Neural progenitor cell (in vitro differentiated cells): Measurements from ENCODE around the gene DARS1. TPM values are rescaled to one million over a fixed set of nuclear protein-coding genes. Genes with fewer than 3 reads are reported as not detected.

Source experiments
- DNase-seq: peaks from one replicate; pipeline ENCODE4 v3.0.0-alpha.2; 2016; ENCODE audit warnings: low spot score
- H2AFZ ChIP-seq: fragments of 200-600 bp; sonication (generic); replicated peaks from 2 replicates; pipeline ENCODE4 v1.6.1; 2016; ENCODE audit warnings: antibody characterized with exemption
- H3F3A ChIP-seq: fragments of 200-600 bp; sonication (generic); 2 replicates; pipeline ENCODE4 v1.6.1; 2016; ENCODE audit warnings: antibody characterized with exemption, low read depth
- H3K27ac ChIP-seq: fragments of 200-600 bp; sonication (generic); 2 replicates; pipeline ENCODE4 v1.5.1; 2016; ENCODE audit warnings: mild to moderate bottlenecking
- H3K27me3 ChIP-seq: fragments of 200-600 bp; sonication (generic); 2 replicates; pipeline ENCODE4 v1.6.1; 2016; ENCODE audit warnings: mild to moderate bottlenecking, moderate library complexity
- H3K36me3 ChIP-seq: fragments of 200-600 bp; sonication (generic); 2 replicates; pipeline ENCODE4 v1.5.1; 2016
- H3K4me1 ChIP-seq: fragments of 200-600 bp; sonication (generic); 2 replicates; pipeline ENCODE4 v1.6.1; 2016; ENCODE audit warnings: mixed run types
- H3K4me2 ChIP-seq: fragments of 200-600 bp; sonication (generic); 2 replicates; pipeline ENCODE4 v1.6.1; 2016
- H3K4me3 ChIP-seq: fragments of 200-600 bp; sonication (generic); 2 replicates; pipeline ENCODE4 v1.5.1; 2016
- H3K79me2 ChIP-seq: fragments of 200-600 bp; sonication (generic); 2 replicates; pipeline ENCODE4 v1.6.1; 2016; ENCODE audit warnings: low read depth
- H3K9ac ChIP-seq: fragments of 200-600 bp; sonication (generic); 2 replicates; pipeline ENCODE4 v1.6.1; 2016
- H3K9me3 ChIP-seq: fragments of 200-600 bp; sonication (generic); 2 replicates; pipeline ENCODE4 v1.5.1; 2016; ENCODE audit warnings: low read depth
- H4K20me1 ChIP-seq: fragments of 200-600 bp; sonication (generic); 2 replicates; pipeline ENCODE4 v1.6.1; 2016; ENCODE audit warnings: low read depth
- H3K27ac Mint-ChIP-seq: 3 replicates; pipeline ENCODE4 v1.8.0; 2021; ENCODE audit warnings: mixed read lengths
- H3K27me3 Mint-ChIP-seq: 2 replicates; pipeline ENCODE4 v1.8.0; 2022; ENCODE audit warnings: low read depth, mild to moderate bottlenecking, inconsistent platforms, moderate library complexity, mixed read lengths; ENCODE audit not compliant: insufficient read depth
- H3K36me3 Mint-ChIP-seq: 3 replicates; pipeline ENCODE4 v1.8.0; 2021; ENCODE audit warnings: mixed read lengths
- H3K4me1 Mint-ChIP-seq: 3 replicates; pipeline ENCODE4 v1.8.0; 2021; ENCODE audit warnings: mixed read lengths
- H3K4me3 Mint-ChIP-seq: 3 replicates; pipeline ENCODE4 v1.8.0; 2021; ENCODE audit warnings: mild to moderate bottlenecking, moderate library complexity, mixed read lengths
- H3K9me3 Mint-ChIP-seq: 3 replicates; pipeline ENCODE4 v1.8.0; 2020; ENCODE audit warnings: mixed read lengths
- EZH2 ChIP-seq: fragments of 200-600 bp; sonication (generic); IDR thresholded peaks from 2 replicates; pipeline ENCODE4 v1.6.1; 2017; ENCODE audit warnings: antibody characterized with exemption, mild to moderate bottlenecking, moderate library complexity
- EZH2phosphoT487 ChIP-seq: fragments of 200-600 bp; sonication (generic); IDR thresholded peaks from 2 replicates; pipeline ENCODE4 v1.6.1; 2017; ENCODE audit warnings: antibody characterized with exemption
- total RNA-seq: library from RNA; depleted of rRNA; stranded (reverse); fragments of >200 nt; gene quantifications from 2 replicates; pipeline ENCODE4 v1.2.3, GENCODE V29; 2015; ENCODE audit warnings: low replicate concordance
- TF ChIP-seq, protein P1 (sequence below): fragments of 200-600 bp; sonication (generic); IDR thresholded peaks from 2 replicates; pipeline ENCODE4 v1.5.1; 2017; ENCODE audit warnings: antibody characterized with exemption, mild to moderate bottlenecking

The DARS1 gene
- total RNA-seq, 1 donor from 2014 or later: 227 TPM

DNA sequence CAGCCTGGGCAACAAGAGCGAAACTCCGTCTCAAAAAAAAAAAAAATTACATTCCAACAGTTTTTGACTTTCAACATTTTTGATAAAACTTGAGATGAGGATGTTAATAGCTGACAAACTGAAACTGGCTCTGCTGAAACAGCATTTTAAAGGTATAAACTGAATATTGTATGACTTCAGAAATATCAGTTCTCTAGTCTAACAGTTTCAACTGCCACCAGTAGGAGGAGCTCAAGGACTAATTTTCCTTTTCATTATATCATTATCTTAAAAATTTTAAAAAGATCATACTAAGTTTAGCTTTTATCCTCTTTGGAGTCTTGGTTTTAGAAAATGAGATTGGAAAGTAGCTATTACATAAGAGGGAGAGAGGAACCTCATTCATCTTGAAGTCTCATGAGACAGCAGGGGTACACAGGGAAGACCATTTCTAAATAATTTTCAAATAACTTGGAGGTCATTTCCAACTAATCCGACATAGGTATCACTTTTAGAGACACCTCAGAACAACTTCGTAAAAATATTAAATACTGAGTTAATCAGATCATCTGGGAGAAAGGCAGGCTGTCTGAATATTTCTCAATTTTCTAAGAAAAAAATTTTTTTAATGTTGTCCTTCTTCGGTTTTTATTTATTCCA lies 71.6 kb downstream of the DARS1 start:
- Mint-ChIP-seq H3K9me3 (no peaks in the 10 kb centered on the region), H3K4me3 (no peak overlapping the region), H3K36me3 (peaks cover 12% of the 10 kb centered on the region), H3K27ac (no peak overlapping the region), H3K4me1 (no peaks in the 10 kb centered on the region), H3K27me3 (no peaks in the 10 kb centered on the region)
- no peak overlapping the region for H2AFZ ChIP-seq
- no peaks in the 10 kb centered on the region for H4K20me1 ChIP-seq
- no peak overlapping the region for H3K27ac ChIP-seq
- no peak for TF ChIP-seq EZH2
- TF ChIP-seq EZH2phosphoT487: no peak
- TF ChIP-seq, protein P1, sequence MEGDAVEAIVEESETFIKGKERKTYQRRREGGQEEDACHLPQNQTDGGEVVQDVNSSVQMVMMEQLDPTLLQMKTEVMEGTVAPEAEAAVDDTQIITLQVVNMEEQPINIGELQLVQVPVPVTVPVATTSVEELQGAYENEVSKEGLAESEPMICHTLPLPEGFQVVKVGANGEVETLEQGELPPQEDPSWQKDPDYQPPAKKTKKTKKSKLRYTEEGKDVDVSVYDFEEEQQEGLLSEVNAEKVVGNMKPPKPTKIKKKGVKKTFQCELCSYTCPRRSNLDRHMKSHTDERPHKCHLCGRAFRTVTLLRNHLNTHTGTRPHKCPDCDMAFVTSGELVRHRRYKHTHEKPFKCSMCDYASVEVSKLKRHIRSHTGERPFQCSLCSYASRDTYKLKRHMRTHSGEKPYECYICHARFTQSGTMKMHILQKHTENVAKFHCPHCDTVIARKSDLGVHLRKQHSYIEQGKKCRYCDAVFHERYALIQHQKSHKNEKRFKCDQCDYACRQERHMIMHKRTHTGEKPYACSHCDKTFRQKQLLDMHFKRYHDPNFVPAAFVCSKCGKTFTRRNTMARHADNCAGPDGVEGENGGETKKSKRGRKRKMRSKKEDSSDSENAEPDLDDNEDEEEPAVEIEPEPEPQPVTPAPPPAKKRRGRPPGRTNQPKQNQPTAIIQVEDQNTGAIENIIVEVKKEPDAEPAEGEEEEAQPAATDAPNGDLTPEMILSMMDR: peak; percentile 90
- no peak overlapping the region for H3K9ac ChIP-seq
- peaks cover 26% of the 10 kb centered on the region for H3F3A ChIP-seq
- no peak overlapping the region for H3K4me2 ChIP-seq
- no peaks in the 10 kb centered on the region for H3K79me2 ChIP-seq
- H3K9me3 ChIP-seq: no peaks in the 10 kb centered on the region
- no peak overlapping the region for H3K4me3 ChIP-seq
- H3K27me3 ChIP-seq: no peaks in the 10 kb centered on the region
- DNase-seq: peak; percentile 51
- H3K4me1 ChIP-seq: no peaks in the 10 kb centered on the region
- H3K36me3 ChIP-seq: peaks cover 16% of the 10 kb centered on the region

GRCh38 chr2:135909976-135910375 lies 75.5 kb downstream of the DARS1 start:
- TF ChIP-seq EZH2phosphoT487 (no peak), EZH2 (no peak)
- TF ChIP-seq, protein P1: no peak
- Histone ChIP-seq H3K4me3 (no peak overlapping the region), H3K27me3 (no peaks in the 10 kb centered on the region), H3K4me2 (no peak overlapping the region), H4K20me1 (no peaks in the 10 kb centered on the region), H2AFZ (no peak overlapping the region), H3K9ac (no peak overlapping the region), H3K27ac (no peak overlapping the region), H3F3A (peaks cover 25% of the 10 kb centered on the region), H3K79me2 (no peaks in the 10 kb centered on the region), H3K36me3 (peaks cover 31% of the 10 kb centered on the region), H3K4me1 (no peaks in the 10 kb centered on the region), H3K9me3 (no peaks in the 10 kb centered on the region)
- DNase-seq: no peak
- Mint-ChIP-seq H3K27ac (no peak overlapping the region), H3K4me3 (no peak overlapping the region), H3K4me1 (no peaks in the 10 kb centered on the region), H3K36me3 (peaks cover 23% of the 10 kb centered on the region), H3K27me3 (peaks cover 2% of the 10 kb centered on the region), H3K9me3 (no peaks in the 10 kb centered on the region)

DNA sequence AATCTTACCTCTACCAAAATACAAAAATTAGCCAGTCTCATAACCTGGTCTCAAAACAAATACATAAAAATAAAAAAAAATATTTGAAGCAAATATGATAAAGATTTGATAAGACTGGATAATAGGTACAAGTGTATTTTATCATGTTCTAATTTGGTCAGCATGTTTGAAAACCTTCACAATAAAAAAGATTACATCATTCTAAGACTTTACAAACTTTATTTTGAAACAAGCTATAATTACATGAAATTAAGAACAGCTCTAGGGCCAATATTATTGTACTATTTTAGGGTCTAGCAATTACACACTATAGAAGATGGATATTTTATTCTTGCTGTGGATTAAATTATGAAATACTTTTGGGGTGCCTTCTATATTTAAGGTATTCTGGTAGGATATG lies 79.7 kb downstream of the DARS1 start:
- H3K36me3 Mint-ChIP-seq: peaks cover 22% of the 10 kb centered on the region
- no peak overlapping the region for H3K4me3 Mint-ChIP-seq
- Histone ChIP-seq H3K36me3 (peaks cover 27% of the 10 kb centered on the region), H3K4me1 (peaks cover 3% of the 10 kb centered on the region), H3K4me3 (no peak overlapping the region), H3K27ac (no peak overlapping the region), H3K4me2 (no peak overlapping the region), H3K79me2 (no peaks in the 10 kb centered on the region), H4K20me1 (no peaks in the 10 kb centered on the region), H3K9me3 (no peaks in the 10 kb centered on the region), H3K27me3 (no peaks in the 10 kb centered on the region), H2AFZ (no peak overlapping the region), H3F3A (peaks cover 15% of the 10 kb centered on the region), H3K9ac (no peak overlapping the region)
- no peaks in the 10 kb centered on the region for H3K4me1 Mint-ChIP-seq
- no peak for DNase-seq
- H3K27ac Mint-ChIP-seq: no peak overlapping the region
- H3K9me3 Mint-ChIP-seq: no peaks in the 10 kb centered on the region
- TF ChIP-seq EZH2: no peak
- TF ChIP-seq, protein P1: no peak
- TF ChIP-seq EZH2phosphoT487: no peak
- peaks cover 2% of the 10 kb centered on the region for H3K27me3 Mint-ChIP-seq
